WERI-Rb-1 (cell line): Measurements from ENCODE around the gene CADM4.

Source experiments
- DNase-seq: peaks from one replicate; pipeline ENCODE4 v3.0.0-alpha.2; 2020
- H3K27ac ChIP-seq: fragments of 250-450 bp; sonication (Bioruptor Pico); 2 replicates; pipeline ENCODE4 v1.5.1; 2020; ENCODE audit warnings: mild to moderate bottlenecking, moderate library complexity
- H3K27me3 ChIP-seq: fragments of 250-450 bp; sonication (Bioruptor Pico); 2 replicates; pipeline ENCODE4 v1.5.1; 2021; ENCODE audit warnings: mild to moderate bottlenecking, low read depth, moderate library complexity; ENCODE audit not compliant: insufficient read depth, severe bottlenecking
- H3K36me3 ChIP-seq: fragments of 250-450 bp; sonication (Bioruptor Pico); 2 replicates; pipeline ENCODE4 v1.5.1; 2020; ENCODE audit warnings: mild to moderate bottlenecking, moderate library complexity
- H3K4me3 ChIP-seq: 2 replicates; pipeline ENCODE4 v1.5.1; 2011; ENCODE audit warnings: low read depth, mild to moderate bottlenecking, control low read depth, low read length
- H3K9me3 ChIP-seq: fragments of 250-450 bp; sonication (Bioruptor Pico); 2 replicates; pipeline ENCODE4 v1.5.1; 2021; ENCODE audit warnings: mild to moderate bottlenecking, moderate library complexity; ENCODE audit not compliant: severe bottlenecking
- CTCF ChIP-seq: IDR thresholded peaks from 2 replicates; pipeline ENCODE4 v1.5.1; 2011; ENCODE audit warnings: low read depth, mild to moderate bottlenecking, control low read depth, inconsistent platforms, low read length

Gene CADM4

DNA sequence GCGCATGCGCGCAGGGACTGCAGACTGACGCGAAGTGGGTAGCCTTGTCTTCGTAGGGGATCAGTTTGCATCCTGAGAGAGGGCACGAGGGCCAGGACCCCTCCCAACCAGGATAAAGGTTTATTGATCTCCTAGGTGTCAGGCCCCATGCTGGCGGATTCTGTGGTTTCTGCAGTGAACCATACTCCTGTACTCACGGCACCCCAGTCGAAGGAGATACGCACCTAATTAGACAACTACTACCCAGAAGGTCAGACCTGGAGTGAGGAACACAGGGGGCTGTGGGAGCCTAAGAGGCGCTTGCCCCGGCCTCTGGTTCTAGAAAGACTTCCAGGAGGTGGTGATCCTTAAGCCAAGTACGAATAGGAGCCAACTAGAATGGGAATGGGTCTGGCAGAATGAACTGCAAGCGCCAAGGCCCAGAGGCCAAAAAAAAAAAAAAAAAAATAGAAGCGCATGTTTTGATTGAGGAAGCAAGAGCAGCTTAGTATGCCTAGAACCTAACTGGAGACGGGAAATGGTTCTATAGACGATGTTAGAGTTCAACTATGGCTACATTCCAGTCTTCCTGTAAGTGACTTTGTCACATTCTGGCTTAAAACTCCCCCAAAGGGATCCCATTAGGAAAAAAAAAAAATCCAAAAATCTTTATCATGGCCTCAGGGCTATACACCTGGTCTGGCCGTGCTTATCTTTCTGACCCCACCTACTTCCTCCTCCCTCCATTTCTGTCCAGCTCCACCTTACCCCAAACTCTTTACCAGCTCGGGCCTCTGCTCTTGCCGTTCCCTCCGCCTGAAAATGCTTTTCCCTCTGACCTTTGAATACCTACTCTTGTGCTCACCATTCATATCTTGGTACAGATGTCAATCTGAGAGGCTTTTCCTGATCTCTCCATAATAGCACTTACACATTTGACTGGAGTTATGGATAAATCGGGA is 19.3 kb downstream of the CADM4 start:
- no peak for DNase-seq
- Histone ChIP-seq H3K4me3 (peak overlapping the region; percentile 70), H3K9me3 (no peaks in the 10 kb centered on the region), H3K27me3 (no peaks in the 10 kb centered on the region), H3K36me3 (peaks cover 20% of the 10 kb centered on the region), H3K27ac (peak overlapping the region; percentile 99)
- TF ChIP-seq CTCF = no peak

DNA sequence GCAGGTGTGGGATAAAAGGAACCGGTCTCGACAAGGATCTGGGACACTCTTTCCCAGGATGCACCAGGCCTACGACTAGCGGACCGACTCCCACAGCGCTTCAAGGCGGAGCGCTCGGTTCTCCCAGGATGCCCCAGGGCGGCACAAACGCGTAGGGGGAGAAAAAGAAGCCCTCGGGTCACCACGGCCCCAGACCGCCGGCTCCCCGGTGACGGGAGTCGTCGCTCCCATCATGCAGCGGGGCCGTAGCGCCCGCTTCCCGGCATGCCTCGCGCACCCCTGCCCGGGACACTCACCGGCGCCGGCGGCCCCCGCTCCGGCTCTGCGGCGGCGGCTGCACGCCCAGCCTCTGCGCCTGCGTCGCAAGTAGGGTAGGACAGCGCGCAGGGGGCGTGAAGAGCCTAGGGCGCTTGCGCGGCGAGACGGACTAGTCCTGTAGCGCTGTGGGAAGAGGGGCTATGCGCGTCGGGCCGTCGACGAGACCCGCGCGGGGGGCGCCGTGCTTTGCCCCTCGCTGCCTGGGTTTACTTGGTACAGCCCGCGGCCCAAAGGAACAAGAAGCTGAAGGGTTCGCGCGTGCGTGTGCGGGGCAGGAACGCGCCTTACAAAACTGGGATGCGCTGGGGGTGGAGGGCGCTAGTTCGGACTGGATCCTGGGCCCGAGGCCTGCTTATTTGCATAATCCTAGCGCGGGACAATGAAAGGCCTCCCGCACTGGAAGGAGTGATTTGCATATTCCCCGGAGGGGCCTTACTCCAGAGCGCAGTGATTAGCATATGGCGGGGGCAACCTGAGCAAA is 20.2 kb downstream of the CADM4 start, which contains the start of gene ZNF428:
TSS of gene ZNF428 (minus strand) at position 368 of the 799 bp plus-strand sequence. CDS start 5,325 bp downstream, outside the sequence.
- peaks cover 15% of the 10 kb centered on the region for H3K36me3 ChIP-seq
- no peaks in the 10 kb centered on the region for H3K27me3 ChIP-seq
- H3K4me3 ChIP-seq = peak within 1 kb of the TSS; percentile 70
- no peak for TF ChIP-seq CTCF
- no peaks in the 10 kb centered on the region for H3K9me3 ChIP-seq
- peak within 1 kb of the TSS; percentile 99 for H3K27ac ChIP-seq
- peak; percentile 97 for DNase-seq

- no peak for TF ChIP-seq CTCF
- Histone ChIP-seq H3K27ac (peak overlapping the region; percentile 99), H3K9me3 (no peaks in the 10 kb centered on the region), H3K4me3 (peak overlapping the region; percentile 70), H3K36me3 (peaks cover 13% of the 10 kb centered on the region), H3K27me3 (no peaks in the 10 kb centered on the region)
- peak; percentile 72 for DNase-seq
Measured at GRCh38 chr19:43618921-43619261, 20.8 kb downstream of the CADM4 start.

DNA sequence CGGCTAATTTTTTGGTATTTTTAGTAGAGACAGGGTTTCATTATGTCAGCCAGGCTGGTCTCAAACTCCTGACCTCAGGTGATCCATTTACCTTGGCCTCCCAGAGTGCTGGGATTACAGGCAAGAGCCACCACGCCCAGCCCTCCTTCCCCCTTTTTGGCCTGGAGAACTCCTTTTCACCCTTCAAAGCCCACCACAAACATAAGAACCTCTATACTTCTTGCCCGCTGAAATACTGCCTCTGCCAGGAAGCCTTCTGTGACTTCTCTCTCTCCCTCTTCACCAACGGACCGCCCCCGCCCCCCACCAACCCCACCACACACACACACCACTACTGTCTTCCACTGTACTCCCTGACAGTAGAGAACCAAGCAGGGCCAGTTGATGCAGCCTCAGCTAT is 22.7 kb downstream of the CADM4 start:
- Histone ChIP-seq H3K27ac (no peak overlapping the region), H3K36me3 (peaks cover 17% of the 10 kb centered on the region), H3K9me3 (no peaks in the 10 kb centered on the region), H3K4me3 (no peak overlapping the region), H3K27me3 (no peaks in the 10 kb centered on the region)
- DNase-seq = no peak
- no peak for TF ChIP-seq CTCF

DNA sequence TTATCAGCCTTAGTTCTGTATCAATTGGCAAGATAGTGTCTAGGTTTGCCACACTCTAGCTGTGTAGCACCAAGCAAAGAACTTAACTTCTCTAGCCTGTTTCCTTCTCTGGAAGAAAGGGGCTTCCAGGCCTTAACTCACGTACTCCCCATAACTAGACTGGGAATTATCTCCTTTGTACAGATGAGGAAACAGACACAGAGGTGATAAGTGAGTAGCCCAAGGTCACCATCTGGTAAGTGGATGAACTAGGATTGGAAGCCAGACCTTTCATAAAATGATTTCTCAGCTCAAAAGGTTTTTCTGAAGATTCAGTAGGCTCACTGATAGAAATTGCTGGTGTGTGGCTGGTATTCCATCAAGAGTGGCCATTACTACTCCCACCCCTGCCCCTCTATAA is 23.3 kb downstream of the CADM4 start:
- Histone ChIP-seq H3K27ac (no peak overlapping the region), H3K9me3 (no peaks in the 10 kb centered on the region), H3K4me3 (no peak overlapping the region), H3K27me3 (no peaks in the 10 kb centered on the region), H3K36me3 (peaks cover 24% of the 10 kb centered on the region)
- TF ChIP-seq CTCF = no peak
- DNase-seq = no peak
